Lung microvascular endothelial cell (primary cell): ENCODE data around the gene OR4M1. TPM values are rescaled to one million over a fixed set of nuclear protein-coding genes. Genes with fewer than 3 reads are reported as not detected.
"Not testable (repeated sequence)": the region's sequence is repeated elsewhere in the genome, so short reads cannot be mapped to it uniquely, and the experiment has no call there.

Source experiments
- DNase-seq, 2 donors: peaks; one replicate each; pipeline versions ENCODE4 v3.0.0 to v3.0.0-alpha.2; 2010; ENCODE audit warnings: low read depth in 2 of 2
- total RNA-seq: library from RNA; depleted of rRNA; stranded (reverse); fragments of >200 nt; gene quantifications from 2 replicates; pipeline ENCODE4 v1.2.1, GENCODE V29; 2014

Gene OR4M1
- total RNA-seq: not detected in 2 replicates

DNA sequence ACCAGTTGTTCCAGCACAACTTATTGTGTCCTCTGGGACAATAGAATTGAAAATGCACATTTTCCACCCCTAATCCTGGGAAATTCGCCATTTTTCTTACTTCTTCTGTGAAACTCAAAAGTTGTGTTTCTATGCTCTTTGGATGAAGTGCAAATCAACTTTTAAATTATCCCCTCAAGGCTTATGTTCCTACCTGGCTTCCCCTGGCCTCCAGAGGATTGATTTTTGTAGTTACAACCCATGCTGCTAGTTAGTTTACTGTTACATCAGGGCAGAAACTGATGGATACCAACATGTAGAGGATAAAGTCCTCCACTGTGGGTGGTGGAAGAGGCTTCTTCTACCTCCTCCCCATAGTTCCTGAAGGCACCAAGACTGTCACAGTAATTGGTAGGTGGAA lies at the start of gene OR4M1:
OR4M1 (plus strand) TSS at position 301 of the 400 bp plus-strand sequence. CDS start 6,819 bp downstream, outside the sequence.
- DNase-seq: not testable (repeated sequence)

GRCh38 chr14:19729359-19729758 lies 43.9 kb upstream of the OR4M1 start:
- DNase-seq: no peak

GRCh38 chr14:19729763-19730162 lies 43.5 kb upstream of the OR4M1 start:
- no peak for DNase-seq

GRCh38 chr14:19733893-19734292 lies 39.4 kb upstream of the OR4M1 start:
- DNase-seq: not testable (repeated sequence)

- no peak for DNase-seq
Measured at GRCh38 chr14:19743256-19743655, 30.0 kb upstream of the OR4M1 start, which contains the start of gene OR4Q3. Gene OR4Q3, plus strand, starts transcription at chr14:19743571.

DNA sequence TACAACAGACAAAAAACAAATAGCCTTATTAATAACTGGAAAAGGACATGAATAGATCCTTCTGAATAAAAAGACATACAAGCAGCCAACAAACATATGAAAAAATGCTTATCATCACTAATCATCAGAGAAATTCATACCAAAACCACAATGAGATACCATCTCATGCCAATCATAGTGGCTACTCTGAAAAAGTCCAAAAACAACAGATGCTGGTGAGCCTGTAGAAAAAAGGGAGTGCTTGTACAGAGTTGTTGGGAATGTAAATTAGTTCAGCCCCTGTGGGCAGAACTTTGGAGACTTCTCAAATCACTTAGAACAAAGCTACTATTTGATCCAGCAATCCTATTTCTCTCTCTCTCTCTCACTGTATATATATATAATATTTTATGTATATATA lies 21.0 kb upstream of the OR4M1 start:
- DNase-seq: not testable (repeated sequence)

DNA sequence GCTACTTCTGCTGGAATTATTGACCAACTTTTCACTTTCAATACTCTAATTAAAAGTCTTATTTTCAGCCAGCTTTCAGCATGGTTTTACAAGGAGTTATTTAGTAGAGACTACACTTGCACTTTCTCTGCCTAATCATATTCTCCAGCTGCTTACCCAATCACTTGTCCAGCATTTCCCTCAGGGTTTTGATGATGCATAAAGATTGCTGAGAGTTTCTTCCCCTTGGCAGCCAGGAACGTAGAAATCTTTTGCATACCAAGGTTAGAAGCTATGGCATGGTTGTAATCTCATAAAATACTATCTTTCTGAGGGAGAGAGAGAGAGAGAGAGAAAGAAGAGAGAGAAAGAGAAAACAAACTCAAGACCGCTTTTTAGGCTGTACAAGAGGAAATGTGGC lies 19.1 kb upstream of the OR4M1 start:
- DNase-seq: no peak

- DNase-seq: not testable (repeated sequence)
Measured at GRCh38 chr14:19771491-19771890, 1.8 kb upstream of the OR4M1 start.

GRCh38 chr14:19771895-19772430 lies 1.3 kb upstream of the OR4M1 start:
- no peak for DNase-seq

GRCh38 chr14:19772454-19772853 lies 850 bp upstream of the OR4M1 start:
- not testable (repeated sequence) for DNase-seq

DNA sequence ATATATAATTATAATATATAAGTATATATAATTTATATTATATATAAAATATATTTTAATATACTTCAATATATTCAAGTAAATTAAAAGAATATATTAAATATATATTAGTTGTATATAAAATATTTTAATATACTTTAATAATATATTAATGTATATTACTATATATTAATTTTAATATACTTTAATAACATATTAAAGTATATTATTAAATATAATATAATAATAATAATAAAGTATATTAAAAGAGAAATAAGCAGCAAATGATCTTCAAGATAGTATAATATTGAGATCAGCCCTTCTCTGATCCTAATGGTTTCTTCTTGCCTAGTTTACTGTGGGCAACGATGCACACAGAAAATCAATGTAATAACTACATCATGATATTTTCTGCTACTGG lies 2.3 kb downstream of the OR4M1 start:
- no peak for DNase-seq

DNA sequence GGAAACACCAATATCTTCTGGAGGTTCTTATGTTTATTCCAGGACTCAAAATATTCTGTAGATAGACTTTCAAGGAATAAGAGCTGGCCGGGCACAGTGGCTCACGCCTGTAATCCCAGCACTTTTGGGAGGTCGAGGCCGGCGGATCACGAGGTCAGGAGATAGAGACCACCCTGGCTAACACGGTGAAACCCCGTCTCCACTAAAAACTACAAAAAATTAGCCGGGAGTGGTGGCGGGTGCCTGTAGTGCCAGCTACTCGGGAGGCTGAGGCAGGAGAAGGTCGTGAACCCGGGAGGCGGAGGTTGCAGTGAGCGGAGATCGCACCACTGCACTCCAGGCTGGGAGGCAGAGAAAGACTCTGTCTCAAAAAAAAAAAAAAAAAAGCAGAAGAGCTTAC lies 12.5 kb downstream of the OR4M1 start:
- not testable (repeated sequence) for DNase-seq

DNA sequence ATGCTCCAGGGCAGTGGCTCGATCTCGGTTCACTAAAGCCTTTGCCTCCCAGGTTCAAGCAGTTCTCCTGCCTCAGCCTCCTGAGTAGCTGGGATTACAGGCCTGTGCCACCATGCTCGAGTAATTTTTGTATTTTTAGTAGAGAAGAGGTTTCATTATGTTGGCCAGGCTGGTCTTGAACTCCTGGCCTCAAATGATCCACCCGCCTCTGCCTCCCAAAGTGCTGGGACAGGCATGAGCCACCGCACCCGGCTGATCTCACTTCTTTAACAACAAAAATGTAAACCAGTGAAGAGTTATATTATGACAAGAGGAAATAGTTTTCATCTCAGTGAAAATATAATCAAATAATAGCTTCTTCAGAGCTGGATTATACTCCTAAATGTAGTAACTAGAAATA lies 14.0 kb downstream of the OR4M1 start:
- DNase-seq: not testable (repeated sequence)

GRCh38 chr14:19788150-19788549 lies 14.8 kb downstream of the OR4M1 start:
- not testable (repeated sequence) for DNase-seq

DNA sequence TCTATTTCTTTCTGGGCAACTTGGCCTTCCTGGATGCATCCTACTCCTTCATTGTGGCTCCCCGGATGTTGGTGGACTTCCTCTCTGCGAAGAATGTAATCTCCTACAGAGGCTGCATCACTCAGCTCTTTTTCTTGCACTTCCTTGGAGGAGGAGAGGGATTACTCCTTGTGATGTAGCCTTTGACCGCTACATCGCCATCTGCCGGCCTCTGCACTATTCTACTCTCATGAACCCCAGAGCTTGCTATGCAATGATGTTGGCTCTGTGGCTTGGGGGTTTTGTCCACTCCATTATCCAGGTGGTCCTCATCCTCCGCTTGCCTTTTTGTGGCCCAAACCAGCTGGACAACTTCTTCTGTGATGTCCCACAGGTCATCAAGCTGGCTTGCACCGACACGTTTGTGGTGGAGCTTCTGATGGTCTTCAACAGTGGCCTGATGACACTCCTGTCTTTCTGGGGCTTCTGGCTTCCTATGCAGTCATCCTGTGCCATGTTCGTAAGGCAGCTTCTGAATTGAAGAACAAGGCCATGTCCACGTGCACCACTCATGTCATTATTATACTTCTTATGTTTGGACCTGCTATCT lies 23.3 kb downstream of the OR4M1 start:
- not testable (repeated sequence) for DNase-seq

- DNase-seq: no peak
Measured at GRCh38 chr14:19799880-19800279, 26.6 kb downstream of the OR4M1 start.

- DNase-seq: no peak
Measured at GRCh38 chr14:19800282-19801117, 27.2 kb downstream of the OR4M1 start.

GRCh38 chr14:19801118-19801464 lies 27.8 kb downstream of the OR4M1 start:
- DNase-seq: no peak

GRCh38 chr14:19803470-19803869 lies 30.2 kb downstream of the OR4M1 start, which contains the start of gene OR4N2:
Gene OR4N2, plus strand, starts transcription at chr14:19803770. Its CDS starts 23,679 bp downstream, at chr14:19827449.
- DNase-seq: not testable (repeated sequence)

DNA sequence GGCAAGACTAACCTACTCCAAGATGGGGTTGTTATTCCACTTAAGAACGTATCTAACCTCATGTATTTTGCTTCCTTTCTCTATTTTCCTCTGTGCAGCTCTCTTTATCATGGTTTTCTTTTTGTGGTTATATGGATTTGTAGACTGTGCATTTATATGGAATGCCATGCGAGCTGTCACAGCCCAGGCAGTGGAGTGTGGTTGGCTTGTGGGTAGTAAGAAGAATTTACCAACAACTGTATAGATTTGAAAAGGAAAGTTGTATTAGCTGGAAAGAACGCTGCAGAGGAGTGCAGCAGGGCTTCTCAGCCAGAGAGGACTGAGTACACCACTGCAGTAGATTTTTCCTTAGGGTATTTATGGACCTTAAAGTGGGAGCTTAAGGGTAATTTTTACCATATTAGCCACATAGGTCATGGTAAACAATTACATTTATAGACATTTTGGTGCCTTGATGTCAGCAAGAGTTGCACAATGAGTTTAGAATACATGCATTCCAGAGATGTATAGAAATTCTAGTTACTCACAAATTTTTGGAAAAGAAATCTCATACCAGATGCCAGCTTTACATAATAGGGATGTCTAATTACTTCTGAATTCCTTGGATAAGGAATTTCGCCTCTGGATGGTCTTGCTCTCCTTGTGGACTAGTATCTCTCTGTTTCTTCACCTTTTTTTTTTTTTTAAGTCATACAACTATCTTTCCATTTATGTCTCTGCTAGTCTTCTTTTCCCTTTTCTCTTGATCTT lies 40.0 kb downstream of the OR4M1 start:
- DNase-seq: not testable (repeated sequence)

DNA sequence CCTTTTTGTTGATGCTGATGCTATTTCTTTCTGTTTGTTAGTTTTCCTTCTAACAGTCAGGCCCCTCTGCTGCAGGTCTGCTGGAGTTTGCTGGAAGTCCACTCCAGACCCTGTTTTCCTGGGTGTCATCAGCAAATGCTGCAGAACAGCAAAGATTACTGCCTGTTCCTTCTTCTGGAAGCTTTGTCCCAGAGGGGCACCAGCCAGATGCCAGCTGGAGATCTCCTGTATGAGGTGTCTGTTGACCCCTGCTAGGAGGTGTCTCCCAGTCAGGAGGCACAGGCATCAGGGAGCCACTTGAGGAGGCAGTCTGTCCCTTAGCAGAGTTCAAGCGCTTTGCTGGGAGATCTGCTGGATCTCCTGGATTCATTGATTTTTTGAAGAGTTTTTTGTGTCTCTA lies 46.6 kb downstream of the OR4M1 start:
- not testable (repeated sequence) for DNase-seq

DNA sequence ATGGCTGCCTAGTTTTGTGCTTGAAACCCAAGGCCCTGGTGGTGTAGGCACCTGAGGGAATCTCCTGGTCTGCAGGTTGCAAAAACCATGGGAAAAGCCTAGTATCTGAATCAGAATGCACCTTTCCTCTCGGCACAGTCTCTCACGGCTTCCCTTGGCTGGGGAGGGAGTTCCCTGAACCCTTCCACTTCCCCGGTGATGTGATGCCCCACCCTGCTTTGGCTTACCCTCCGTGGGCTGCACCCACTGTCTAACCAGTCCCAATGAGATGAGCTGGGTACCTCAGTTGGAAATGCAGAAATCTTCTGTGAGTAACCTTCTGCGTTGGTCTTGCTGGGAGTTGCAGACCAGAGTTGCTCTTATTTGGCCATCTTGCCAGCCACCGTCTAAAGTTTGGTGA lies 47.7 kb downstream of the OR4M1 start:
- DNase-seq: not testable (repeated sequence)
